Astrocyte (in vitro differentiated cells and primary cell): ENCODE data around the gene PHKG2.

ENCODE experiments used
- CTCF ChIP-seq: IDR thresholded peaks from 2 replicates; pipeline ENCODE4 v1.5.1; 2011; ENCODE audit warnings: low read depth, mild to moderate bottlenecking, inconsistent platforms, low read length, moderate library complexity; ENCODE audit not compliant: insufficient read depth
- EZH2 ChIP-seq: IDR thresholded peaks from 2 replicates; pipeline ENCODE4 v1.6.1; 2012; ENCODE audit warnings: mild to moderate bottlenecking, low read length, inconsistent platforms; ENCODE audit not compliant: insufficient read depth

- TF ChIP-seq CTCF (no peak), EZH2 (no peak)
These were observed 5.4 kb downstream of the PHKG2 start for GRCh38 chr16:30753596-30753995.
